H54 (cell line): ENCODE data around the gene DGKB.

Source experiments
- DNase-seq: peaks from one replicate; pipeline ENCODE4 v3.0.0; 2011; ENCODE audit warnings: low spot score, mixed read lengths; ENCODE audit not compliant: insufficient read length
- FAIRE-seq: peaks from 3 replicates; lab custom pipeline; 2011; peaks lifted over from hg19 to GRCh38; lab: Jason Lieb, UNC
- POLR2A ChIP-seq: IDR thresholded peaks from 2 replicates; pipeline ENCODE4 v1.6.1; 2011; ENCODE audit warnings: low read depth, mild to moderate bottlenecking, low read length

The DGKB gene

GRCh38 chr7:14196555-14196954 lies 706.0 kb downstream of the DGKB start:
- DNase-seq (no peak), FAIRE-seq (no peak)
- no peak for TF ChIP-seq POLR2A

GRCh38 chr7:14195871-14196270 lies 706.7 kb downstream of the DGKB start:
- DNase-seq (no peak), FAIRE-seq (no peak)
- no peak for TF ChIP-seq POLR2A

GRCh38 chr7:14195079-14195478 lies 707.5 kb downstream of the DGKB start:
- FAIRE-seq (no peak), DNase-seq (no peak)

GRCh38 chr7:14191686-14192098 lies 710.9 kb downstream of the DGKB start:
- TF ChIP-seq POLR2A = no peak
- peak; percentile 50 for FAIRE-seq
- peak; percentile 10 for DNase-seq

More at GRCh38 chr7:14195079-14195478, 707.5 kb downstream of the DGKB start:
- TF ChIP-seq POLR2A = no peak

DNA sequence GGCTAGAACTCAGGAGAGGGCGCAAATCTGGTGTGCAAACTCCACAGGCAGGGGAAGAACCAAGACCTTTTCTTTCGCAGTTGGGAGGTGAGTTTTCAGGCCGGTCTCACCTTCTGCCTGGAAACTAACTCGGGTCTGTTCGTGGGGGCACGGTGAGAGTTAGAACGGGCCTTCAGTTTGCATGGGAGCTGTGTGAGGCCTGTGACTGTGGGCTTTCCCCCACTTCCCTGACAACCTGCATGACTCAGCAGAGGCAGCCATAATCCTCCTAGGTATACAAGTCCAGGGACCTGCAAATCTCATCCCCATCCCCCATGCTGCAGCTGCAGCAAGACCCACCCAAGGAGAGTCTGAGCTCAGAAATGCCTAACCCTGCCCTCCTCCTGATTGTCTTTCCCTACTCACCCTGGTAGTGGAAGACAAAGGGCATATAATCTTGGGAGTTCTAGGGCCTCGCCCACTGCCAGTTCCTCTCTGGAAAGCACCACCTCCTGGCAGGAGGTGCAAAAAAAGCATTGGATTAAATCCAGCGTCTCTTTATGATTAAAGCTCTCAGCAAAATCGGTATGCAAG lies 718.2 kb downstream of the DGKB start:
- no peak for DNase-seq
- TF ChIP-seq POLR2A = no peak
- FAIRE-seq = no peak

- FAIRE-seq = no peak
- no peak for TF ChIP-seq POLR2A
- no peak for DNase-seq
Observed at GRCh38 chr7:14179781-14180180, 722.8 kb downstream of the DGKB start.

GRCh38 chr7:14177876-14178275 lies 724.7 kb downstream of the DGKB start:
- no peak for DNase-seq
- TF ChIP-seq POLR2A = no peak
- no peak for FAIRE-seq

DNA sequence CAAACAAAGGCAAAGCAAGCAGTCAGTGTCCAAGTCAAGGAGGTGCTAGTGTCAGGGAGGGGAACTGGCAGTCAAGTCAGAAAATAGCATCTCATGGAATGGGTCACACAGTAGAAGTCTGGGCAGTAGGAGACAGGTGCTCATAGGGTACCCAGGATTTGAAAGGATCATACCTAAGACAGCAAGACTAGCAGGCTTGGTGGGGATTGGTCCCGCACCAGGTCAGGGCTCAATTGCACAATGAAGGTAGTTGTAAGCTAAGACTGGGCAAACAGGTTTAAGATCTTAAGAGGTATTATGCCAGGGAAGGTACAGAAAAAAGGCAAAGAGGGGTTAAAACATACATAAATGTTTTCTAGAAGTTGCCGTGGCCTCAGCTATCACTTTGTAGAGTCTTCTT lies 731.7 kb downstream of the DGKB start:
- no peak for TF ChIP-seq POLR2A
- no peak for DNase-seq
- no peak for FAIRE-seq

GRCh38 chr7:14158111-14158510 lies 744.4 kb downstream of the DGKB start:
- TF ChIP-seq POLR2A = no peak
- DNase-seq (no peak), FAIRE-seq (no peak)

DNA sequence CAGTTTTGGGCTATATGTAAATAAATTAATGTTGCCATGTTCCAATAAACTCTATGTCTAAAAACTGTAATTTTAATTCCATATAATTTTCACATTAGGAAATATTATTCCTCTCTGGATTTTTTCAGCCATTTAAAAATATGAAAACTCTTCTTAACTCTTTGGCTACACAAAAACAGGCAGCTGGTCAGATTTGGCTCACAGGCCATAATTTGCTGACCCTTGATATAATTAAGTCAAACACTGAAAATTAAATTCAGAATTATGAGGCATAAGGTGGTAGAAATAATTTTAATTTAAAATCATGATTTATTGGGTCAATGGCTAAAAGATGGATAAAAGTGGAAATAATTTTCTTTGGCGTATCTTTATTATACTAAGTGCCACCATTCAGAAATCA lies 746.1 kb downstream of the DGKB start:
- FAIRE-seq (no peak), DNase-seq (no peak)
- no peak for TF ChIP-seq POLR2A

- no peak for TF ChIP-seq POLR2A
- no peak for FAIRE-seq
Observed at GRCh38 chr7:14148974-14149373, 753.6 kb downstream of the DGKB start.

DNA sequence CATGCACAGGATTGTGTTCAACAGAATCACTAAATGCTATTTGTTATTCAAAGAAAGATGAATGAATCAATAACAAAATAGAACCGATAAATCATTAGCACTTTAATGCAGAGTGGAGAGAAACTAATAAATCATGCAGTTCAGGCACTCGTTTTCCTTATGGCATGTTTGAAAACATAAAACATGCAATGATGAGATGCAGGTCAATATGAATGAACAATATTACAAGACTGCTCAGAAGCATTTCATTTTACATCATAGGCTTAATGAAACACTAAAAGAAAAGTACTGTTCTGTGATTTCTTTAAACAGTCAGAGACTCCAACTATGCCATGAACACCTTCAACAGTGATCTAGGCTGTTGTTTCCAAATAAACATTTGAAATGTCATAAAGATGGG lies 755.0 kb downstream of the DGKB start:
- FAIRE-seq (peak; percentile 53), DNase-seq (no peak)
- no peak for TF ChIP-seq POLR2A

More at GRCh38 chr7:14148974-14149373, 753.6 kb downstream of the DGKB start:
- no peak for DNase-seq

DNA sequence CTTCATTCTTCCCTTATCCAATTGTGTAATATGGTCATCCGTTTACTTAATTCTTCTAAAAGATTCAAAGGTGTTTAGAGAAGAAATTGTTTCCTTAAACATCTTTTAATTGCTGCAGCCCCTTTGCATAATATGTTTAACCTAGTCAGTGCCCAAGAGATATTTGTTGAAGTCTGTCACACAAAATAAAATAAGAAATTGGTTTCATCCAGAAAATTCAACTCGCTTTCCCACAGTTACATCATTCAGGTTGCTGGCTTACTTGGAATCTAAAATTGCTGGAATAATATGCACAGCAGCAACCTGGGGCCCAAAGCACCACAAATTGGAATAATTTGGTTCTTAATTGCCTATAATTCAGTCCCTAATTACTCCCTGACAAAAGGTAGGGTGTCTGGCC lies 758.0 kb downstream of the DGKB start:
- no peak for DNase-seq
- no peak for FAIRE-seq
- no peak for TF ChIP-seq POLR2A

- FAIRE-seq = no peak
- no peak for DNase-seq
- no peak for TF ChIP-seq POLR2A
Observed at GRCh38 chr7:14144109-14144508, 758.4 kb downstream of the DGKB start.

- no peak for DNase-seq
- no peak for FAIRE-seq
- TF ChIP-seq POLR2A = no peak
Observed at GRCh38 chr7:14137676-14138075, 764.9 kb downstream of the DGKB start.
